ENCODE measurements around the gene CNN2.

Gene CNN2

GRCh38 chr19:1085676-1086442, 59.5 kb downstream of the CNN2 start:
- Histone ChIP-seq H3K4me1 (ENCODE audit: insufficient read depth, low read length) (no peaks in the 10 kb centered on the region), H3K9ac (ENCODE audit: low read depth, low read length) (no peak overlapping the region; the same call in 1 of the 2 replicates), H3K79me2 (ENCODE audit: insufficient read depth, low read length) (no peaks in the 10 kb centered on the region), H3K27ac (ENCODE audit: low read length) (no peak overlapping the region), H3K27me3 (ENCODE audit: insufficient read depth, low read length, poor library complexity) (no peaks in the 10 kb centered on the region), H2AFZ (ENCODE audit: low read depth, low read length) (no peak overlapping the region), H3K4me3 (ENCODE audit: low read depth in 1 of 2, low read length in 2 of 2) (no peak overlapping the region), H3K9me3 (ENCODE audit: insufficient read depth, low read length, severe bottlenecking) (no peaks in the 10 kb centered on the region), H4K20me1 (ENCODE audit: insufficient read depth, low read length) (peaks cover 38% of the 10 kb centered on the region), H3K36me3 (ENCODE audit: insufficient read depth, low read length) (peaks cover 91% of the 10 kb centered on the region), H3K4me2 (ENCODE audit: insufficient read depth, low read length) (no peak overlapping the region)
- no peak for DNase-seq
- no peak for TF ChIP-seq CTCF (IDR thresholded peaks at IDR 0.05; ENCODE audit: borderline replicate concordance, extremely low read depth, low read length, poor library complexity, severe bottlenecking)
- no peak for TF ChIP-seq EZH2 (IDR thresholded peaks at IDR 0.05; ENCODE audit: borderline replicate concordance, low read depth, low read length, severe bottlenecking)
- ATAC-seq (ENCODE audit: insufficient read depth, low read depth): peak; percentile 2; the same call in 1 of the 3 replicates

GRCh38 chr19:1086613-1087012, 60.2 kb downstream of the CNN2 start:
- no peak overlapping the region for H3K27ac ChIP-seq (ENCODE audit: low read length)
- peaks cover 44% of the 10 kb centered on the region for H4K20me1 ChIP-seq (ENCODE audit: insufficient read depth, low read length)
- 0 out of 2 replicates have a peak, but pooled peaks cover 2% of the 10 kb centered on the region for H3K79me2 ChIP-seq (ENCODE audit: insufficient read depth, low read length)
- no peaks in the 10 kb centered on the region for H3K9me3 ChIP-seq (ENCODE audit: insufficient read depth, low read length, severe bottlenecking)
- no peak for TF ChIP-seq CTCF (IDR thresholded peaks at IDR 0.05; ENCODE audit: borderline replicate concordance, extremely low read depth, low read length, poor library complexity, severe bottlenecking)
- no peak for TF ChIP-seq EZH2 (IDR thresholded peaks at IDR 0.05; ENCODE audit: borderline replicate concordance, low read depth, low read length, severe bottlenecking)
- no peak for DNase-seq
- H3K36me3 ChIP-seq (ENCODE audit: insufficient read depth, low read length): peaks cover 91% of the 10 kb centered on the region
- no peak overlapping the region for H2AFZ ChIP-seq (ENCODE audit: low read depth, low read length)
- no peak overlapping the region for H3K4me3 ChIP-seq (ENCODE audit: low read depth in 1 of 2, low read length in 2 of 2)
- H3K4me1 ChIP-seq (ENCODE audit: insufficient read depth, low read length): no peaks in the 10 kb centered on the region
- ATAC-seq (ENCODE audit: insufficient read depth, low read depth): no peak
- no peak overlapping the region for H3K9ac ChIP-seq (ENCODE audit: low read depth, low read length)
- H3K4me2 ChIP-seq (ENCODE audit: insufficient read depth, low read length): no peak overlapping the region
- H3K27me3 ChIP-seq (ENCODE audit: insufficient read depth, low read length, poor library complexity): no peaks in the 10 kb centered on the region

GRCh38 chr19:1087813-1088415, 61.5 kb downstream of the CNN2 start:
- Histone ChIP-seq H3K4me2 (ENCODE audit: insufficient read depth, low read length) (no peak overlapping the region), H3K4me1 (ENCODE audit: insufficient read depth, low read length) (0 out of 2 replicates have a peak, but pooled peaks cover under 1% of the 10 kb centered on the region), H3K36me3 (ENCODE audit: insufficient read depth, low read length) (peaks cover 90% of the 10 kb centered on the region), H3K79me2 (ENCODE audit: insufficient read depth, low read length) (peaks cover 13% of the 10 kb centered on the region), H2AFZ (ENCODE audit: low read depth, low read length) (no peak overlapping the region), H4K20me1 (ENCODE audit: insufficient read depth, low read length) (peaks cover 43% of the 10 kb centered on the region), H3K9me3 (ENCODE audit: insufficient read depth, low read length, severe bottlenecking) (no peaks in the 10 kb centered on the region), H3K27ac (ENCODE audit: low read length) (no peak overlapping the region), H3K27me3 (ENCODE audit: insufficient read depth, low read length, poor library complexity) (no peaks in the 10 kb centered on the region), H3K9ac (ENCODE audit: low read depth, low read length) (no peak overlapping the region), H3K4me3 (ENCODE audit: low read depth in 1 of 2, low read length in 2 of 2) (no peak overlapping the region)
- DNase-seq: no peak
- ATAC-seq (ENCODE audit: insufficient read depth, low read depth): peak; percentile 10; the same call in 1 of the 3 replicates
- TF ChIP-seq EZH2 (IDR thresholded peaks at IDR 0.05; ENCODE audit: borderline replicate concordance, low read depth, low read length, severe bottlenecking) (no peak), CTCF (IDR thresholded peaks at IDR 0.05; ENCODE audit: borderline replicate concordance, extremely low read depth, low read length, poor library complexity, severe bottlenecking) (no peak)

Data from DND-41 (cell line).